Measurements from ENCODE around the gene SLC26A9. TPM values are rescaled to one million over a fixed set of nuclear protein-coding genes. Genes with fewer than 3 reads are reported as not detected.

SLC26A9 gene
- total and polyA plus RNA-seq, 2 donors (not counting 1 experiment from before 2014, with no cell fraction given) = not detected

DNA sequence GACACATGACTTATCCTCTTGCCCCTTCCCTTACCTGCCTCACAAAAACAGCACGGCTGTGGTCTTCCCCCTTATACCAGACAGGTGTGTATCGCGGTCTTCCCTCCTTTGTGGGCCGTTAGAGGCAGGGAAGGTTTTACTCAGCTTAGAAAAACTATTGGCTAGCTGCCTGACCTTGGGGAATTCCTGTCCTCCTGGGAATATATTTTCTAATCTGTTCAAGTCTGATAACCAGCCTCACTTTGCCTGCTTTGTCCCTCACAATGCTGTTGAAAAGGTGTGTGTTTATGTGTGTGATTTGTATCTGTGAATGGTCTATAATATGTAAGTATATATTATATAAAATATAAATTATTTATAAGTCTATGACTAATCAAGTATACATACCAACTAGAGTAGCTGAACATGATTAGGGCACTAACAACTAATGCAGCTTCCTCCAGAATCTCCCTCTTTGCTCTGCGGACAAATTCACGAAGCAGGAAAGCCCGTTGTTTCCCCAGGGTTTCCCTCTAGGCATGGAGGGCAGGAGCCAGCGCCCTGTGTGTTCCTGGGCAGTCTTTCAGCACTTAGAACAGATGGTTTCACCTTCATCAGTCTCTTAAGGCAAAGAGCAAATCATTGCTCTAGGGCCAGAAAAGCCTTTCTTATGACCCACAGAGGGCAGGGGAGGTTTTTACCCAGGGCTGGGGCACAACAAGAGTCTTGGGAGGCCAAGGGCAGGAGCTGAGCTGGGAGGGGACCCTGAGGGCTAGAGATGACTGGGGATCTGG lies 25.6 kb downstream of the SLC26A9 start:
- intact Hi-C loops (cut with micrococcal nuclease) = no loop called here

GRCh38 chr1:205916541-205916940 lies 26.7 kb downstream of the SLC26A9 start:
- Histone ChIP-seq H3K4me2 (replicated peaks; ENCODE audit: low read depth, low read length, poor library complexity, severe bottlenecking) (no peak overlapping the region), H3K27me3 (replicated peaks in 1 of 4; ENCODE audit: control extremely low read depth in 1 of 4, control insufficient read depth in 3 of 4, insufficient read depth in 4 of 4, low read length in 3 of 4) (peaks cover 0 to 6% (median 0%) of the 10 kb centered on the region in 4 experiments), H3K4me1 (ENCODE audit: control insufficient read depth in 2 of 2, insufficient read depth in 2 of 2, low read length in 2 of 2) (no peaks in the 10 kb centered on the region), H3K9me3 (ENCODE audit: control extremely low read depth in 1 of 3, control insufficient read depth in 2 of 3, insufficient read depth in 1 of 3, low read length in 2 of 3) (no peaks in the 10 kb centered on the region), H3K9ac (ENCODE audit: low read length) (no peak overlapping the region), H4K20me1 (ENCODE audit: control insufficient read depth, insufficient read depth, low read length, poor library complexity, severe bottlenecking) (no peaks in the 10 kb centered on the region), H3K27ac (ENCODE audit: low read length in 2 of 2) (no peak overlapping the region), H2AFZ (ENCODE audit: insufficient read depth, low read depth, low read length, poor library complexity, severe bottlenecking) (no peak overlapping the region), H3K36me3 (replicated peaks in 1 of 2; ENCODE audit: control extremely low read depth in 1 of 2, control insufficient read depth in 1 of 2, extremely low read depth in 1 of 2, insufficient read depth in 2 of 2, low read length in 1 of 2) (no peaks in the 10 kb centered on the region), H3K79me2 (ENCODE audit: control insufficient read depth, insufficient read depth, low read length) (no peaks in the 10 kb centered on the region), H3K4me3 (ENCODE audit: control extremely low read depth in 1 of 5, extremely low read depth in 1 of 5, insufficient read depth in 1 of 5, low read depth in 2 of 5, low read length in 4 of 5) (no peak overlapping the region)
- CTCF ChIA-PET = interaction anchor here (0.8 to 6.2 kb wide), 8 partner anchors 43 to 190 kb away, joined by 3 to 79 read pairs (median 5); no protein-coding TSS in a partner anchor
- Mint-ChIP-seq H3K27ac (no peak overlapping the region), H3K9me3 (ENCODE audit: insufficient read depth) (no peaks in the 10 kb centered on the region), H3K4me1 (peaks cover 2% of the 10 kb centered on the region), H3K4me3 (no peak overlapping the region), H3K27me3 (peaks cover 11% of the 10 kb centered on the region)
- 94% methylated on average over 6 of the region's 7 CpGs for WGBS (ENCODE audit: insufficient coverage)
- TF ChIP-seq EZH2 (IDR thresholded peaks at IDR 0.05; ENCODE audit: borderline replicate concordance, insufficient read depth, low read depth, low read length, poor library complexity, severe bottlenecking) = no peak
- TF ChIP-seq, protein P1, sequence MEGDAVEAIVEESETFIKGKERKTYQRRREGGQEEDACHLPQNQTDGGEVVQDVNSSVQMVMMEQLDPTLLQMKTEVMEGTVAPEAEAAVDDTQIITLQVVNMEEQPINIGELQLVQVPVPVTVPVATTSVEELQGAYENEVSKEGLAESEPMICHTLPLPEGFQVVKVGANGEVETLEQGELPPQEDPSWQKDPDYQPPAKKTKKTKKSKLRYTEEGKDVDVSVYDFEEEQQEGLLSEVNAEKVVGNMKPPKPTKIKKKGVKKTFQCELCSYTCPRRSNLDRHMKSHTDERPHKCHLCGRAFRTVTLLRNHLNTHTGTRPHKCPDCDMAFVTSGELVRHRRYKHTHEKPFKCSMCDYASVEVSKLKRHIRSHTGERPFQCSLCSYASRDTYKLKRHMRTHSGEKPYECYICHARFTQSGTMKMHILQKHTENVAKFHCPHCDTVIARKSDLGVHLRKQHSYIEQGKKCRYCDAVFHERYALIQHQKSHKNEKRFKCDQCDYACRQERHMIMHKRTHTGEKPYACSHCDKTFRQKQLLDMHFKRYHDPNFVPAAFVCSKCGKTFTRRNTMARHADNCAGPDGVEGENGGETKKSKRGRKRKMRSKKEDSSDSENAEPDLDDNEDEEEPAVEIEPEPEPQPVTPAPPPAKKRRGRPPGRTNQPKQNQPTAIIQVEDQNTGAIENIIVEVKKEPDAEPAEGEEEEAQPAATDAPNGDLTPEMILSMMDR (IDR thresholded peaks at IDR 0.05) = no peak
- POLR2A ChIA-PET = no interaction called here
- DNase-seq (no peak), ATAC-seq (ENCODE audit: low read depth) (no peak)
- intact Hi-C loops (cut with micrococcal nuclease) = no loop called here

More for the DNA sequence above, 25.6 kb downstream of the SLC26A9 start:
- Mint-ChIP-seq H3K9me3 (ENCODE audit: insufficient read depth) (no peaks in the 10 kb centered on the region), H3K27ac (no peak overlapping the region), H3K4me1 (peaks cover 2% of the 10 kb centered on the region), H3K27me3 (peaks cover 11% of the 10 kb centered on the region), H3K4me3 (no peak overlapping the region)
- H3K9me3 ChIP-seq (ENCODE audit: control extremely low read depth in 1 of 3, control insufficient read depth in 2 of 3, insufficient read depth in 1 of 3, low read length in 2 of 3) = no peaks in the 10 kb centered on the region
- TF ChIP-seq, protein P1 (IDR thresholded peaks at IDR 0.05) = no peak
- no peak for TF ChIP-seq EZH2 (IDR thresholded peaks at IDR 0.05; ENCODE audit: borderline replicate concordance, insufficient read depth, low read depth, low read length, poor library complexity, severe bottlenecking)
- no peak overlapping the region for H3K9ac ChIP-seq (ENCODE audit: low read length)
- 67% methylated on average over 3 of the region's 8 CpGs for WGBS (ENCODE audit: insufficient coverage)
- no peaks in the 10 kb centered on the region for H3K36me3 ChIP-seq (replicated peaks in 1 of 2; ENCODE audit: control extremely low read depth in 1 of 2, control insufficient read depth in 1 of 2, extremely low read depth in 1 of 2, insufficient read depth in 2 of 2, low read length in 1 of 2)
- ChIA-PET CTCF (interaction anchor here (0.8 to 6.2 kb wide), 22 partner anchors 8 to 259 kb away, joined by 3 to 79 read pairs (median 4); no protein-coding TSS in a partner anchor), POLR2A (no interaction called here)
- ATAC-seq (ENCODE audit: low read depth) (no peak), DNase-seq (no peak)
- peaks cover 0 to 6% (median 0%) of the 10 kb centered on the region in 4 experiments for H3K27me3 ChIP-seq (replicated peaks in 1 of 4; ENCODE audit: control extremely low read depth in 1 of 4, control insufficient read depth in 3 of 4, insufficient read depth in 4 of 4, low read length in 3 of 4)
- H3K4me1 ChIP-seq (ENCODE audit: control insufficient read depth in 2 of 2, insufficient read depth in 2 of 2, low read length in 2 of 2) = no peaks in the 10 kb centered on the region
- no peaks in the 10 kb centered on the region for H4K20me1 ChIP-seq (ENCODE audit: control insufficient read depth, insufficient read depth, low read length, poor library complexity, severe bottlenecking)
- H2AFZ ChIP-seq (ENCODE audit: insufficient read depth, low read depth, low read length, poor library complexity, severe bottlenecking) = no peak overlapping the region
- no peak overlapping the region for H3K27ac ChIP-seq (ENCODE audit: low read length in 2 of 2)
- H3K4me2 ChIP-seq (replicated peaks; ENCODE audit: low read depth, low read length, poor library complexity, severe bottlenecking) = no peak overlapping the region
- no peak overlapping the region for H3K4me3 ChIP-seq (ENCODE audit: control extremely low read depth in 1 of 5, extremely low read depth in 1 of 5, insufficient read depth in 1 of 5, low read depth in 2 of 5, low read length in 4 of 5)
- H3K79me2 ChIP-seq (ENCODE audit: control insufficient read depth, insufficient read depth, low read length) = no peaks in the 10 kb centered on the region
